HepG2 (cell line): Measurements from ENCODE around the gene NAIF1.

ENCODE experiments used
- HNRNPH1 ChIP-seq: fragments of 200-400 bp; formaldehyde crosslinking; optimal IDR thresholded peaks from 2 replicates; pipeline ENCODE3; 2017; ENCODE audit warnings: mild to moderate bottlenecking, low read depth, low read length
- IKZF5 ChIP-seq: IDR thresholded peaks from 2 replicates; pipeline ENCODE4 v1.6.1; 2018; ENCODE audit warnings: missing genetic modification reagents, mild to moderate bottlenecking, missing compliant biosample characterization
- KAT7 ChIP-seq: IDR thresholded peaks from 2 replicates; pipeline ENCODE4 v1.6.1; 2018; ENCODE audit warnings: borderline replicate concordance, missing compliant biosample characterization
- MEIS1 ChIP-seq: sonication (generic); formaldehyde crosslinking; IDR thresholded peaks from 2 replicates; pipeline ENCODE4 v1.9.0; 2021; ENCODE audit warnings: mild to moderate bottlenecking, missing genetic modification reagents, moderate library complexity, borderline replicate concordance
- POLR2A ChIP-seq, 2 experiments: IDR thresholded peaks; 2 replicates each; pipeline ENCODE4 v1.6.1; 2011; ENCODE audit warnings: low read depth in 2 of 2, low read length in 2 of 2, mild to moderate bottlenecking in 1 of 2, moderate library complexity in 1 of 2; ENCODE audit not compliant: insufficient read depth in 1 of 2
- POLR2AphosphoS5 ChIP-seq: IDR thresholded peaks from 2 replicates; pipeline ENCODE4 v1.6.1; 2012; ENCODE audit warnings: low read depth, low read length
- RARA ChIP-seq: IDR thresholded peaks from 2 replicates; pipeline ENCODE4 v1.6.1; 2016; ENCODE audit warnings: missing genetic modification reagents, missing compliant biosample characterization
- SIX4 ChIP-seq: sonication (generic); formaldehyde crosslinking; IDR thresholded peaks from 2 replicates; pipeline ENCODE4 v1.4.0; 2020; ENCODE audit warnings: missing genetic modification reagents
- SMC3 ChIP-seq: IDR thresholded peaks from 2 replicates; pipeline ENCODE4 v1.6.1; 2011; ENCODE audit warnings: low read length, improper control_type of control experiment
- SUZ12 ChIP-seq: fragments of 150-350 bp; IDR thresholded peaks from 2 replicates; pipeline ENCODE4 v1.6.1; 2014; ENCODE audit warnings: low read depth, low read length
- XRCC5 ChIP-seq: fragments of 200-400 bp; formaldehyde crosslinking; optimal IDR thresholded peaks from 2 replicates; pipeline ENCODE3; 2017; ENCODE audit warnings: mild to moderate bottlenecking, low read length
- TF ChIP-seq, protein P1 (sequence below): sonication (generic); formaldehyde crosslinking; IDR thresholded peaks from 2 replicates; pipeline ENCODE4 v1.5.0; 2020; ENCODE audit warnings: mild to moderate bottlenecking, missing genetic modification reagents, moderate library complexity
- TF ChIP-seq, protein P2 (sequence below): sonication (generic); formaldehyde crosslinking; IDR thresholded peaks from 2 replicates; pipeline ENCODE4 v1.4.0; 2020; ENCODE audit warnings: mild to moderate bottlenecking, missing genetic modification reagents
- TF ChIP-seq, protein P3 (sequence below): sonication (generic); formaldehyde crosslinking; IDR thresholded peaks from 2 replicates; pipeline ENCODE4 v1.4.0; 2020; ENCODE audit warnings: missing genetic modification reagents, borderline replicate concordance

GRCh38 chr9:128115187-128116103, 48.3 kb upstream of the NAIF1 start:
- 0 out of 2 replicates have a peak, but pooled peaks have one; percentile 36 for TF ChIP-seq SIX4
- peak; percentile 91 for TF ChIP-seq RARA (CRISPR knock-in tag)
- peak; percentile 91 for TF ChIP-seq IKZF5
- TF ChIP-seq, protein P1, sequence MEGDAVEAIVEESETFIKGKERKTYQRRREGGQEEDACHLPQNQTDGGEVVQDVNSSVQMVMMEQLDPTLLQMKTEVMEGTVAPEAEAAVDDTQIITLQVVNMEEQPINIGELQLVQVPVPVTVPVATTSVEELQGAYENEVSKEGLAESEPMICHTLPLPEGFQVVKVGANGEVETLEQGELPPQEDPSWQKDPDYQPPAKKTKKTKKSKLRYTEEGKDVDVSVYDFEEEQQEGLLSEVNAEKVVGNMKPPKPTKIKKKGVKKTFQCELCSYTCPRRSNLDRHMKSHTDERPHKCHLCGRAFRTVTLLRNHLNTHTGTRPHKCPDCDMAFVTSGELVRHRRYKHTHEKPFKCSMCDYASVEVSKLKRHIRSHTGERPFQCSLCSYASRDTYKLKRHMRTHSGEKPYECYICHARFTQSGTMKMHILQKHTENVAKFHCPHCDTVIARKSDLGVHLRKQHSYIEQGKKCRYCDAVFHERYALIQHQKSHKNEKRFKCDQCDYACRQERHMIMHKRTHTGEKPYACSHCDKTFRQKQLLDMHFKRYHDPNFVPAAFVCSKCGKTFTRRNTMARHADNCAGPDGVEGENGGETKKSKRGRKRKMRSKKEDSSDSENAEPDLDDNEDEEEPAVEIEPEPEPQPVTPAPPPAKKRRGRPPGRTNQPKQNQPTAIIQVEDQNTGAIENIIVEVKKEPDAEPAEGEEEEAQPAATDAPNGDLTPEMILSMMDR, result peak; percentile 41; the same call in 1 of the 2 replicates
- TF ChIP-seq, protein P2, sequence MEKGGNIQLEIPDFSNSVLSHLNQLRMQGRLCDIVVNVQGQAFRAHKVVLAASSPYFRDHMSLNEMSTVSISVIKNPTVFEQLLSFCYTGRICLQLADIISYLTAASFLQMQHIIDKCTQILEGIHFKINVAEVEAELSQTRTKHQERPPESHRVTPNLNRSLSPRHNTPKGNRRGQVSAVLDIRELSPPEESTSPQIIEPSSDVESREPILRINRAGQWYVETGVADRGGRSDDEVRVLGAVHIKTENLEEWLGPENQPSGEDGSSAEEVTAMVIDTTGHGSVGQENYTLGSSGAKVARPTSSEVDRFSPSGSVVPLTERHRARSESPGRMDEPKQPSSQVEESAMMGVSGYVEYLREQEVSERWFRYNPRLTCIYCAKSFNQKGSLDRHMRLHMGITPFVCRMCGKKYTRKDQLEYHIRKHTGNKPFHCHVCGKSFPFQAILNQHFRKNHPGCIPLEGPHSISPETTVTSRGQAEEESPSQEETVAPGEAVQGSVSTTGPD (CRISPR knock-in tag), result peak; percentile 73
- peak; percentile 76 for TF ChIP-seq XRCC5
- TF ChIP-seq MEIS1 (CRISPR knock-in tag), result peak; percentile 97; the same call in 1 of the 2 replicates
- TF ChIP-seq SUZ12, result no peak
- TF ChIP-seq HNRNPH1, result no peak
- TF ChIP-seq SMC3, result no peak
- TF ChIP-seq, protein P3, sequence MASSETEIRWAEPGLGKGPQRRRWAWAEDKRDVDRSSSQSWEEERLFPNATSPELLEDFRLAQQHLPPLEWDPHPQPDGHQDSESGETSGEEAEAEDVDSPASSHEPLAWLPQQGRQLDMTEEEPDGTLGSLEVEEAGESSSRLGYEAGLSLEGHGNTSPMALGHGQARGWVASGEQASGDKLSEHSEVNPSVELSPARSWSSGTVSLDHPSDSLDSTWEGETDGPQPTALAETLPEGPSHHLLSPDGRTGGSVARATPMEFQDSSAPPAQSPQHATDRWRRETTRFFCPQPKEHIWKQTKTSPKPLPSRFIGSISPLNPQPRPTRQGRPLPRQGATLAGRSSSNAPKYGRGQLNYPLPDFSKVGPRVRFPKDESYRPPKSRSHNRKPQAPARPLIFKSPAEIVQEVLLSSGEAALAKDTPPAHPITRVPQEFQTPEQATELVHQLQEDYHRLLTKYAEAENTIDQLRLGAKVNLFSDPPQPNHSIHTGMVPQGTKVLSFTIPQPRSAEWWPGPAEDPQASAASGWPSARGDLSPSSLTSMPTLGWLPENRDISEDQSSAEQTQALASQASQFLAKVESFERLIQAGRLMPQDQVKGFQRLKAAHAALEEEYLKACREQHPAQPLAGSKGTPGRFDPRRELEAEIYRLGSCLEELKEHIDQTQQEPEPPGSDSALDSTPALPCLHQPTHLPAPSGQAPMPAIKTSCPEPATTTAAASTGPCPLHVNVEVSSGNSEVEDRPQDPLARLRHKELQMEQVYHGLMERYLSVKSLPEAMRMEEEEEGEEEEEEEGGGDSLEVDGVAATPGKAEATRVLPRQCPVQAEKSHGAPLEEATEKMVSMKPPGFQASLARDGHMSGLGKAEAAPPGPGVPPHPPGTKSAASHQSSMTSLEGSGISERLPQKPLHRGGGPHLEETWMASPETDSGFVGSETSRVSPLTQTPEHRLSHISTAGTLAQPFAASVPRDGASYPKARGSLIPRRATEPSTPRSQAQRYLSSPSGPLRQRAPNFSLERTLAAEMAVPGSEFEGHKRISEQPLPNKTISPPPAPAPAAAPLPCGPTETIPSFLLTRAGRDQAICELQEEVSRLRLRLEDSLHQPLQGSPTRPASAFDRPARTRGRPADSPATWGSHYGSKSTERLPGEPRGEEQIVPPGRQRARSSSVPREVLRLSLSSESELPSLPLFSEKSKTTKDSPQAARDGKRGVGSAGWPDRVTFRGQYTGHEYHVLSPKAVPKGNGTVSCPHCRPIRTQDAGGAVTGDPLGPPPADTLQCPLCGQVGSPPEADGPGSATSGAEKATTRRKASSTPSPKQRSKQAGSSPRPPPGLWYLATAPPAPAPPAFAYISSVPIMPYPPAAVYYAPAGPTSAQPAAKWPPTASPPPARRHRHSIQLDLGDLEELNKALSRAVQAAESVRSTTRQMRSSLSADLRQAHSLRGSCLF, result no peak
- no peak; the same call in 1 of the 2 replicates for TF ChIP-seq KAT7 (CRISPR knock-in tag)
- peak in 1 of 2 experiments; percentile 43; a peak in 1 of 4 replicates for TF ChIP-seq POLR2A (IDR thresholded peaks at IDR 0.05; ENCODE audit: insufficient read depth in 1 of 2, low read depth in 2 of 2, low read length in 2 of 2)
- TF ChIP-seq POLR2AphosphoS5, result no peak
